ENCODE measurements around the gene BBS10. TPM values are rescaled to one million over a fixed set of nuclear protein-coding genes. Genes with fewer than 3 reads are reported as not detected.

The BBS10 gene
- total and polyA plus RNA-seq, 5 experiments from 2014 or later = 0.97 to 9.2 (median 2.8) TPM

Other genes starting within 250 kb of the BBS10 start
- 100 to 1,000 TPM; 105 to 114 TPM for gene OSBPL8, start 211.4 kb upstream of the BBS10 start, total RNA-seq
- gene OSBPL8, start 211.4 kb upstream of the BBS10 start, polyA plus RNA-seq = 100 to 1,000 TPM; 103 to 143 (median 130) TPM